GM18861 (cell line): ENCODE measurements around the gene GNPDA1.
A peak's percentile ranks its signal among the peaks of the same experiment; 100 is the strongest.

Source experiments
- ATAC-seq: cut with Tn5 transposase; IDR thresholded peaks from one replicate; pipeline ENCODE4 v1.9.1; 2021; ENCODE audit not compliant: unreplicated experiment

Gene GNPDA1

DNA sequence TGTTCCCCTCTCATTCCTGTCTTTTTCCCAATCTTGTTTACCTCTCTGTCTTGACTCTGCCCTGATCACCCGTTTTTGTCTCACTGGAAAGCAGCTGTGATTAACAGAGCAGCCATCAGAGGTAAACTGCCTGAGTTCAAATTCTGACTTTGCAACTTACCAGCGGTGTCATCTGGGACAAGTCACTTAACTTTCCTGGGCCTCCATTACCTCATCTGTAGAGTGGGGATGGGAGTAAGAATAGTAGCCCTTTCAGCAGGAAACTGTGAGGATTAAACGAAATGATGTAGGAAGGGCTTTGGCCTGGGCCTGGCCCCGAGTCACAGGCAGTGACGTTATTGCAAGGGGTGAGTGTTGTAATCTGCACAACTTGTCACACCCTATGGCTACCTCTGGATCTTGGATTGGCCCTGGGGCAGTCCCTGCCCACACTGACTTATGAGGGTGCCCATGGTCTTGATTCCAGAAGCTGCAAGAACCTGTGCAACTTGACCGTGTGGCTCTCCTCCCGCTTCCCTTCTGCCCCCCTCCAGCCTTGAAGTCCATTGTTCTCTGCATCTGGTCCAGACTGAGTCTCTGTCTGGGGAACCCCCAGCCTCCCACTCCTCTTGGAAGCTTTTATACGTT, 54.2 kb downstream of the GNPDA1 start:
- no peak for ATAC-seq

DNA sequence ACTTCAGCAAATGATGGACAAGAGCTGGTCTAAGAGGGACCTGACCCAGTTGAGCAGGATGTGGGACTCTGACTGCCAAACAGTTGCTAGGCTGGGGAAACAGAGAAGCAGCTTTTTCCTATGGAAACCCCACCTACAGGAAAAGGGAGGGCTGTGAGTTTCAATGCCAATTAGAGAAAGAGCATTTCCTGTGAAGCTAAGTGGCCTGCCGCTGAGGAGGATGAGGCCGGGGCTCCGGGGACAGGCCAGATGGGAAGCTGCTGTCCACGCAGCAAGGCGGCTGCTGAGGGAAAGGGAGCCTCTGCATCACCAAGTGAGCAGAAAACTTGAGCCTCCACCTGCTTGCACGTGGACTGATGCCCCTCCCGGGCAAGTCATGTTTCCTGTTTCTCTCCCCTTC, 54.7 kb downstream of the GNPDA1 start, which contains the start of gene PCDH12:
TSS of gene PCDH12 (minus strand) at position 90 of the 400 bp plus-strand sequence. CDS start 351 bp downstream, outside the sequence.
- ATAC-seq: no peak

DNA sequence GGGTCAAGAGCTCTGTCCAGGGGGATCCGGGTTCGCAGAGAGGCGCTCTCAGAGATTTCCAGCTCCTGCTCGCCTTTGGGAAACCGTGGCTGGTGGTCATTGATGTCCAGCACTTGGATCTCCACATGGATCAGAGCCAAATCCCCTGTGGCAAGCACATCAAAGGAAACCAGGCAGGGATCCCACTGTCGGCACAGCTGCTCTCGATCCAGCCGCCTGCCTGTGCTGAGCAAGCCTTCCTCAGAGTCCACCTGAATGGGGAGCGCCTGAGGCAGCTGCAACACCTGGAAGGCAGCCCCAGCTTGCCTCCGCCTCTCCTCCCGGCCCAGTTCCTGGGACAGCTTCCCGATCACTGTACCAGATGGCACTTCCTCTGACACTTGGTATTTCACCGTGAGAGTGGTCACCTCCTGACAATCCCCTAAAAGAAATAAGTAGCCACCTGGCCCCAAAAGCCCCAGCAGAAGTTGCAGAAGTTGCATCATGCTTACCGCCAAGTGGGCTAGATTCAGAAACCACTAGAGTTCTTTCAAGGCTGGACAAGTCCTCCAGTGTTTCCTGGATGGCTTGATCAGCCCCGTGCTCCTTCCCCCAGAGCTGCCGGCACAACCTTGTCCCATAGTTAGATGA, 55.3 kb downstream of the GNPDA1 start:
- ATAC-seq: no peak

DNA sequence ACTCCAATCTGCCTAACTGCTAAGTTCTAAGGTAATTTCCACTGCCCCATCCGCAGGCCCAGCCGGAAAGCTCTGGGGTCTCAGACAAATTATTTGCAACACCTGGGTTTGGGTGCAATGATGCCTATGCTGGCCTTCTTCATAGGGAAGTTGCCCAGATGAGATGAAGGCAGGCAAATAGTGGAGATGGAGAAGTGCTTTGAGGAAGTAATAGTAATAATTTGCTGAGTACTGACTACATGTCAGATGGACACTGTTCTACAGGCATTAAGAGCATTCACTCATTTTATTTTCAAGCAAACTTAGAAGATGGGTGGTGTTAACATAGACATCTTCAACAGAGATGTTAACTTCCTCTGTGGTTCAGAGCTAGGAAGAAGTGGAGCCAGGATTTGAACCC, 58.6 kb downstream of the GNPDA1 start:
- no peak for ATAC-seq

DNA sequence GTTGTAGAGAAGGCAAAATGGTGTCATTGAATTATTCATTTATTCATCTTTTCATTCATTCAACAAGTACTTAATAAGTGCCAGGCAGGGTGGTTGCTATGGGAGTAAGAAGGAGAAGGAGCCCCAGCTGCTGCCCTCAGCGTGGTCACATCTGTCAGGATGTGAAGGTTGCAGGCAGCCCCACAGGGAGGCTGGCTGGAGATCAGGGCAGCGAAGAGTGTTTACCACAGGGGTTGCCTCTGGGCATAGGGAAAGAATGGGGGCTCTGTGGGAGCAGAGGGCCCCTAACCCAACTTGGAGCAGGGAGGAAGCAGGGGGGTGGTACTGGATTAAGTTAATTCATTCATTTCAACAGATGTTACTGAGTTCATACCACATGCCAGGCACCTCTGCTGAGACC, 60.8 kb downstream of the GNPDA1 start:
- ATAC-seq: no peak

DNA sequence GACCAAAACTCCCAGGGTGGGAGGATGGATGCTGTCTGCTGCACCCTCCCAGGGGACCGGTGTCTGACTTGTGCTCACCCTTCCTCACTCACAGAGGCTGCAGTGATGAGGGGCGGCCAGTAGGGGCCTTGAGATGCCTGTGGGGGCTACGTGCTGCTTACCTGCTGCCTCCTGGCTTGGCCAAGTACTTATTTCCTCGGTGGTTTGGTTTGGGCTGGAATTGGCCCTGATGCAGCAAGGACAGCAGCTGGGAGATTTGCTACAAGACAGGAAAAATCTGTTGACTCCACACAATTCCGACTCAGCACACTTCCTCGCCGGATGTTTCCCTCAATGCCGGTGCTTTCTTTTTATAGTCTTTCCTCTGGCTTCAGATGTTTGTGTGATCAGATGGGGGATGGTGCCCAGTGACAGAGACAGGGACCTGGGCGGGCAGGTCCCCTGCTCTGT, 61.5 kb downstream of the GNPDA1 start:
- peak; percentile 70 for ATAC-seq
